ENCODE measurements around the gene PLEKHJ1.

PLEKHJ1 gene

GRCh38 chr19:2198317-2198716 lies 37.8 kb downstream of the PLEKHJ1 start:
- DNase-seq (ENCODE audit: low read depth in 2 of 2), result no peak

- no peak for DNase-seq (ENCODE audit: low read depth in 2 of 2)
Observed at GRCh38 chr19:2197270-2197669, 38.9 kb downstream of the PLEKHJ1 start.

GRCh38 chr19:2195914-2196313 lies 40.2 kb downstream of the PLEKHJ1 start:
- no peak for DNase-seq (ENCODE audit: low read depth in 2 of 2)

- DNase-seq (ENCODE audit: low read depth in 2 of 2), result no peak
Observed at GRCh38 chr19:2195361-2195760, 40.8 kb downstream of the PLEKHJ1 start.

GRCh38 chr19:2194513-2195078 lies 41.5 kb downstream of the PLEKHJ1 start:
- DNase-seq (ENCODE audit: low read depth in 2 of 2), result no peak

DNA sequence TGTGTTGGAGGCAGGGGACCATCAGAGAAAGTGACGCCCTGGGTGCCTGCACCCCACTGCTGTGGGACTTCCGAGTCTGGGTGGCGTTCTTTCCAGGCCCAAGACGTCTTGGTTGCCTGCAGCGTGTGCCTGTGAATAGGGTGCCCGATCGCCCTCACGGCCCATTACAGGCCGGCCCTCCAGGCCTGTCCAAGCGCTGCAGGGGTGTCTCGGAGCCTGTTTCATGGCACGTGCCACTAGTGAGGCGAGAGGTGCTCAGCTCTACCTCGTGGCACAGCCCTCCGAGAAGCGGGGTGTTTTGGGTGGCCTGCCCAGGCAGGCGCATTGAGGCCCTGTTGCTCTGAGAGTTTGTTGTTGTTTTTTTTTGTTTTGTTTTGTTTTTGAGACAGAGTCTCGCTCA lies 42.3 kb downstream of the PLEKHJ1 start:
- DNase-seq (ENCODE audit: low read depth in 2 of 2), result no peak

DNA sequence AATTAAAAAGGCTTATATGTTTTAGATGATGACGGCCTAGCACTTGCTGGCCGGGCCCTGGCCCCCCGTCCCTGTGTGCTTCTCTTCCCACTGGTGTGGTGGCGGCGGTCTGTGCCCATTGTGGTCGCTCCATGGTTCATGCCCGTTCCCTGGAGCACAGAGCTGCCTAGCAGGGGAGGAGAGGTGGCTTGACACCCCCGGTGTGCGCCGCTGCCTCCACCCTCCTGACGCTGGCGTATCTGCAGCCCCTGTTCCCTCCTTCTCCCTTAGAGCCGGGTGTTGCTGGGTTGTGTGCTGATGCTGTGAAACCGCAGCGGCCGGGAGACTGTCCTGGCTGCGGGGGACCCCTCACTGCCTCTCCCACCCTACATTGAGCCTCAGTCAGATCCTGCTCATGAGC lies 43.3 kb downstream of the PLEKHJ1 start:
- DNase-seq (ENCODE audit: low read depth in 2 of 2), result no peak

- DNase-seq (ENCODE audit: low read depth in 2 of 2), result no peak
Observed at GRCh38 chr19:2191456-2192310, 44.4 kb downstream of the PLEKHJ1 start.

DNA sequence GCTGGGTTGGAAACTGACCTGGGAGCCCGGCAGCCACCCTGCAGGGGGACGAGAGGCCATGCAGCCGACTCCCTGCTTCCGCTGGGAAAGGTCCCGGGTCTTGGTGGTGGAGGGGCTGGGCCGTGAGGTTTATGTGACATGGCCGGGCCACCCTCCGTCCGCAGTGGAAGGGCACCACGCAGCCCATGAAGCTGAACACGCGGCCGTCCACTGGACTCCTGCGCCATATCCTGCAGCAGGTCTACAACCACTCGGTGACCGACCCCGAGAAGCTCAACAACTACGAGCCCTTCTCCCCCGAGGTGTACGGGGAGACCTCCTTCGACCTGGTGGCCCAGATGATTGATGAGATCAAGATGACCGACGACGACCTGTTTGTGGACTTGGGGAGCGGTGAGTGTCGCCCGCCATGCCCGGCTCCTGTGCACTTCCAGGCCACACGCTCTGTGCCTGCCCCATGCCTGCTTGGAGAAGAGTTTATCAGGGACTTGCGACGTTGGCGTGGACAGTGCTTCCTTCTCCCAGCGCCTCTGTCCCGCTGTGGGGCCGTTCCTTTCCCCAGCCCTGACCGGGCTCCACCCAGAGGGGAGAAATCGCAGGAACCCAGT lies 45.2 kb downstream of the PLEKHJ1 start:
- DNase-seq (ENCODE audit: low read depth in 2 of 2), result no peak

DNA sequence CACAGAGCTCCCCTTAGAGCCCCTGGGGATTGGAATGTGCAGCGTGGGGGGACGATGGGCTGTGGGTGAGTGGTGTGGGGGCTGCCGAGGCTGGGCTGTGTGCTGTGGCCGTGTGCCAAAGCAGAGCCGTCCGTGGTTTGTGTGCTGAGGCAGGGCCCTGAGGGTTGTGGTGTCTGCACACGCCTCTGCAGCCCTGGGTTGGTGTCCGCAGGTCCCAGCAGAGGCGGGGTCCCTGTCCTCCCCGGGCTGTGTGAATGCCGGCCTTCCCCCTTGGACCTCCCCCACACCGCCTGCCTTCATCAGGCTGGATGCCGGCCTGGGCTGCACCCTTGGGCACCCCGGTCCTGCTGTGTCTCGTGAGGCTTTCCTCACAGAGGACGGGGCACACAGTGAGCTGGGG lies 46.2 kb downstream of the PLEKHJ1 start:
- no peak for DNase-seq (ENCODE audit: low read depth in 2 of 2)

GRCh38 chr19:2188708-2189385 lies 47.3 kb downstream of the PLEKHJ1 start:
- no peak for DNase-seq (ENCODE audit: low read depth in 2 of 2)

GRCh38 chr19:2187159-2187558 lies 49.0 kb downstream of the PLEKHJ1 start:
- DNase-seq (ENCODE audit: low read depth in 2 of 2), result no peak

DNA sequence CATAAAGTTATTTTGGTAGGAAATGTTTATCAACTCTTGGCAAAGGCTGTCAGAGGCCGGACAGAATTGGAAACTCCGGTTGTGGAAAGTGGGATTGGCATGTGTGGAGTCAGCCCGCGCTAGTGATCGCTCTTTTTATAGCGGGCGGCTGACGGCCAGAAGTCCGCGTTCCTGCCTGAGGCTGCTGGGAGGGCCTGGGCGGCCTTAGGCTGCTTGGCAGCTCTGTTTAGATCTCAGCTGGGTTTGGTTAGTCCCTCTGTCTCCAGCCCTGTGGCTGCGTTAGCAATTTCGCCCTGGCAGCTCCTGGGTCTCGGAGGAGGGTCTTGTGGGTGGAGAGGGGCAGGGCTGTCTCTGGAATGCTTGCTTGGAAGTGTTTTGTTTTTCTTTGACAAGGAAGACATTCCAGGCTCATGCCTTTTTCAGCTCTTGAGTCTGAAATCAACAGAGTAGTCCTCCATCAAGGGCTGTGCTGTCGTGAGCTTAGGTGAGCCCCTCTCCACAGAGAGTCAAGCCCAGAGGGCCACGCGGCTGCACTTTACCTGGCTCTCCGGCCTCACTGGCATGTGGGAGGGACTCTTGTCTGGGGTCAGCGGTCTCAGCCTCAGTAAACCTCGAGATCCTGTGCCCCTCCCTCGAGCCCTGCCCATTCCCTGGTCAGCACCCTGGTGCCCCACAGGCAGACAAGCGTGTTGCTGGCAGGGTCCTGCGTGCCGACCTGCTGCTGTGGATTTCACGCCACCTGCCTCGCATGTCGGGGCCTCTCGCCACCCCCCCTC lies 49.9 kb downstream of the PLEKHJ1 start:
- no peak for DNase-seq (ENCODE audit: low read depth in 2 of 2)

DNA sequence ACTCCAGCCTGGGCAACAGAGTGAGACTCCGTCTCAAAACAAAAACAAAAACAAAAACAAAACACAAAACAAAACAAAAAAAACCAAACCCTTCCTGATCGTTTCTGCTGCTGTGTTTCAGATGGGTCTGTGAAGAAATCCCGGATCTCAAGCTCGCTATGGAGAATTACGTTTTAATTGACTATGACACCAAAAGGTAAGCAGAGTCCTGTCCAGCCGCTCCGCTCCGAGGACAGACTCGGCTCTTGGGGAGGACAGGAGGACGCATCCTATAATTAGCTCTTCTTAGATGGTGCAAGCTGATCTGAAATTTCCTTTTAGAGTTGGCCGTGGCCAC lies 50.4 kb downstream of the PLEKHJ1 start:
- DNase-seq (ENCODE audit: low read depth in 2 of 2), result no peak

DNA sequence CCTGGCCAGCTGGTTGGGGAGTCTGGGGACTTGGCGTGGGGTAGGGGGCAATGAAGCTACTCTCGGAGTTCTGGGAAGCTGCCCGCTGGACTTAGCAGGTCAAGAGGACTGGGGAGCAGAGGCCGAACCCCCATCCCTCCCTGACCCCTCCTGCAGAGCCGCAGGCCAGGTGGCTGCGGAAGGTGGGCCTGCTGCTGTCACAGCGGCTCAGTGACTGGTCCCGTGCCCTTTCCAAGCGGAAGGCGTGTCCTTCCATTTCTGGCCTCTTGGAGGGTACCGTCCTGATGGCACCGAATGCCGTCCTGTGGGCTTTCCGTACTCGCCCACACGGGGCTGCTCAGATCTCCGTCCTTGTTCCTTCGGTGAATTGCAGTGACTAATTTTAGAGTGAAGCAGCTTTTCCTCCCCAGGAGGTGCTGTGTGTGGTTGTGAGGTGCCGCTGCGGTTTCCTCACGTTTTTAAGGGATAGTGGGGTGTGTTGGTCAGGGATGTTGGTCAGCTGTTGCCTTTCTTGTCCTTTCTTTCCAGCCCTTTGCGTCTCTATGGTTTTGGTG lies 51.6 kb downstream of the PLEKHJ1 start:
- no peak for DNase-seq (ENCODE audit: low read depth in 2 of 2)
